ENCODE results near the gene ACADSB.

GRCh38 chr10:123103944-123104343 lies 95.1 kb downstream of the ACADSB start:
- TF ChIP-seq CTCF (IDR thresholded peaks at IDR 0.05) (no peak), POLR2AphosphoS5 (IDR thresholded peaks at IDR 0.05) (no peak), POLR2A (IDR thresholded peaks at IDR 0.05) (no peak)

Data from breast epithelium (tissue), 3 donors.